GM23248 (cell line): Measurements from ENCODE around the gene FOXN3.

Experiments used
- EZH2 ChIP-seq: fragments of 200-600 bp; sonication (generic); IDR thresholded peaks from 2 replicates; pipeline ENCODE4 v1.6.1; 2018; ENCODE audit warnings: antibody characterized with exemption, mild to moderate bottlenecking; ENCODE audit not compliant: insufficient read depth, poor library complexity, severe bottlenecking
- EZH2phosphoT487 ChIP-seq: fragments of 200-600 bp; sonication (generic); IDR thresholded peaks from 2 replicates; pipeline ENCODE4 v1.6.1; 2018; ENCODE audit warnings: antibody characterized with exemption, moderate library complexity, mild to moderate bottlenecking, low read depth; ENCODE audit not compliant: insufficient read depth

DNA sequence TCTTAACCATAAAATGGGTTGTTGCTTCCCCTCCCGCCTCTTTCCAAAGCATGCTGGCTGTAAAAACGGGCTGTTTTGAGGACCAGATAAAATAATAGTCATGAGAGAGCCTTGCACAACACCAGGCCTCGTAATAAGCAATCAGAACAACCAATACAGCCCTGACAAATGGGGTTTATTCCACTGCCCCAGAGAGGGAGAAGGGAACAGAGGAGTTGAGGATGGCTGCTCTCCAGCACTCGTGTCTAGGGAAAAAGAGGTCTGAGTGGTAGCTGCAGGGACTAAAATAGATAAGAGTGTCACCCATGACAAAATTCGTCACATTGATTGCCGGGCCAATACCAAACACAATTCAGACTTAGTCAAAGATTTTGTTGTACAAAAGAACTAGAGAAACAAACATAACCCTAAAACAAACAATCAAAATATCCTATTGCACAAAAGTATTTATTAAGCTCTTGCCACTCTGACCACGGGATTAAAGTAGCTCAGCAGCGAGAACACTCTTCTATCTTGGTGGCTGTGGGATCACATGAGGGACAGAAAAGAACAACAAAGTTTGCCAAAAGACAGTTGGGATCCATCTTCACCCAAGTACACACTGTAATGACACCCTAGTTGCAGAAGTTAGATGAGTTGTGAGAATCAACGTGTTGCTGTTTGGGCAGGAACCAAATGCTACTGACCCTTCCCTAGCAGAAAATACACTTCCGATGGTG lies 188.0 kb downstream of the FOXN3 start:
- TF ChIP-seq EZH2phosphoT487 (no peak), EZH2 (no peak)
